ENCODE data around the gene NEUROD2.

NEUROD2 gene

GRCh38 chr17:39607851-39608130 lies at the start of gene NEUROD2:
Gene NEUROD2 (minus strand): TSS chr17:39607920. CDS start chr17:39606599, 1,321 bp downstream.
- no peak within 1 kb of the TSS for H3K4me3 ChIP-seq (ENCODE audit: low read depth, low read length)
- no peak for TF ChIP-seq CTCF (IDR thresholded peaks at IDR 0.05; ENCODE audit: borderline replicate concordance, insufficient read depth, low read depth, low read length)

- no peak overlapping the region for H3K4me3 ChIP-seq (ENCODE audit: low read depth, low read length)
- no peak for TF ChIP-seq CTCF (IDR thresholded peaks at IDR 0.05; ENCODE audit: borderline replicate concordance, insufficient read depth, low read depth, low read length)
Measured at GRCh38 chr17:39655105-39655504, 47.4 kb upstream of the NEUROD2 start.

GRCh38 chr17:39653662-39654331 lies 46.1 kb upstream of the NEUROD2 start:
- H3K4me3 ChIP-seq (ENCODE audit: low read depth, low read length) = no peak overlapping the region
- TF ChIP-seq CTCF (IDR thresholded peaks at IDR 0.05; ENCODE audit: borderline replicate concordance, insufficient read depth, low read depth, low read length) = peak; percentile 95

- no peak overlapping the region for H3K4me3 ChIP-seq (ENCODE audit: low read depth, low read length)
- no peak for TF ChIP-seq CTCF (IDR thresholded peaks at IDR 0.05; ENCODE audit: borderline replicate concordance, insufficient read depth, low read depth, low read length)
Measured at GRCh38 chr17:39653316-39653661, 45.6 kb upstream of the NEUROD2 start.

- TF ChIP-seq CTCF (IDR thresholded peaks at IDR 0.05; ENCODE audit: borderline replicate concordance, insufficient read depth, low read depth, low read length) = no peak
- no peak overlapping the region for H3K4me3 ChIP-seq (ENCODE audit: low read depth, low read length)
Measured at GRCh38 chr17:39652587-39653315, 45.0 kb upstream of the NEUROD2 start.

- no peak overlapping the region for H3K4me3 ChIP-seq (ENCODE audit: low read depth, low read length)
- no peak for TF ChIP-seq CTCF (IDR thresholded peaks at IDR 0.05; ENCODE audit: borderline replicate concordance, insufficient read depth, low read depth, low read length)
Measured at GRCh38 chr17:39651923-39652586, 44.3 kb upstream of the NEUROD2 start.

All from GM12875 (cell line).